ENCODE results near the gene UBTD2.

UBTD2 gene

GRCh38 chr5:172280929-172281328 is 2.6 kb downstream of the UBTD2 start (continued):
- no peak for TF ChIP-seq ZSCAN18 (tag by site-specific recombination; IDR thresholded peaks at IDR 0.05)
- no peak for TF ChIP-seq ZNF138 (tag by site-specific recombination; IDR thresholded peaks at IDR 0.05; ENCODE audit: borderline replicate concordance)
- TF ChIP-seq ZNF580 (tag by site-specific recombination; IDR thresholded peaks at IDR 0.05) = no peak
- no peak; the same call in 1 of the 2 replicates for TF ChIP-seq ZNF629 (tag by site-specific recombination; IDR thresholded peaks at IDR 0.05)
- no peak for TF ChIP-seq ZNF433 (tag by site-specific recombination; IDR thresholded peaks at IDR 0.05; ENCODE audit: low read depth)
- no peak for TF ChIP-seq ZNF214 (tag by site-specific recombination; IDR thresholded peaks at IDR 0.05; ENCODE audit: borderline replicate concordance)
- TF ChIP-seq ZFP3 (tag by site-specific recombination; IDR thresholded peaks at IDR 0.05; ENCODE audit: low read depth) = no peak
- no peak for TF ChIP-seq ZNF664 (tag by site-specific recombination; IDR thresholded peaks at IDR 0.05)
- peak; percentile 56 for TF ChIP-seq ZNF843 (tag by site-specific recombination; IDR thresholded peaks at IDR 0.05)
- no peak for TF ChIP-seq SP2 (tag by site-specific recombination; IDR thresholded peaks at IDR 0.05)
- TF ChIP-seq ZNF221 (tag by site-specific recombination; IDR thresholded peaks at IDR 0.05; ENCODE audit: borderline replicate concordance) = no peak
- TF ChIP-seq IKZF3 (tag by site-specific recombination; IDR thresholded peaks at IDR 0.05) = peak; percentile 89
- TF ChIP-seq ZSCAN23 (tag by site-specific recombination; IDR thresholded peaks at IDR 0.05) = no peak
- no peak for TF ChIP-seq ZNF660 (tag by site-specific recombination; IDR thresholded peaks at IDR 0.05)
- no peak for TF ChIP-seq ZBTB20 (tag by site-specific recombination; IDR thresholded peaks at IDR 0.05)
- peak; percentile 58 for TF ChIP-seq ZBTB17 (tag by site-specific recombination; IDR thresholded peaks at IDR 0.05)
- peak; percentile 75 for TF ChIP-seq ZBTB8A (tag by site-specific recombination; IDR thresholded peaks at IDR 0.05)
- TF ChIP-seq ZNF114 (tag by site-specific recombination; IDR thresholded peaks at IDR 0.05) = no peak
- TF ChIP-seq ZNF394 (tag by site-specific recombination; IDR thresholded peaks at IDR 0.05; ENCODE audit: borderline replicate concordance) = no peak
- TF ChIP-seq ZNF140 (tag by site-specific recombination; IDR thresholded peaks at IDR 0.05) = no peak
- TF ChIP-seq ZNF585B (tag by site-specific recombination; IDR thresholded peaks at IDR 0.05) = no peak
- peak; percentile 64; the same call in 1 of the 2 replicates for TF ChIP-seq BCL11A (tag by site-specific recombination; IDR thresholded peaks at IDR 0.05; ENCODE audit: low read depth)
- TF ChIP-seq ZNF292 (tag by site-specific recombination; IDR thresholded peaks at IDR 0.05; ENCODE audit: borderline replicate concordance, low read depth) = no peak
- no peak for TF ChIP-seq GLIS2 (tag by site-specific recombination; IDR thresholded peaks at IDR 0.05)
- no peak for TF ChIP-seq ZNF350 (tag by site-specific recombination; IDR thresholded peaks at IDR 0.05)
- peak; percentile 23; the same call in 1 of the 2 replicates for TF ChIP-seq ZNF335 (tag by site-specific recombination; conservative IDR thresholded peaks at IDR 0.05)
- TF ChIP-seq ZEB2 (tag by site-specific recombination; IDR thresholded peaks at IDR 0.05) = peak; percentile 46; the same call in 1 of the 2 replicates
- no peak for TF ChIP-seq ZNF202 (tag by site-specific recombination; IDR thresholded peaks at IDR 0.05; ENCODE audit: borderline replicate concordance)
- TF ChIP-seq TCF7L2 (IDR thresholded peaks at IDR 0.05; ENCODE audit: borderline replicate concordance, low read depth, low read length) = no peak
- TF ChIP-seq ZNF768 (tag by site-specific recombination; IDR thresholded peaks at IDR 0.05) = no peak
- TF ChIP-seq PRDM10 (tag by site-specific recombination; IDR thresholded peaks at IDR 0.05) = 0 out of 2 replicates have a peak, but pooled peaks have one; percentile 30
- no peak for TF ChIP-seq ZBTB11 (tag by site-specific recombination; conservative IDR thresholded peaks at IDR 0.05; ENCODE audit: low read depth)
